Dendritic cell treated with granulocyte-macrophage colony-stimulating factor and Interleukin-4, amounts not matched to agents 40 ng/mL and 50 ng/mL, for 4 days (primary cell): ENCODE measurements around the gene AFTPH.

Experiments
- H3K27ac Mint-ChIP-seq: one replicate; pipeline ENCODE4 v1.8.0; 2022; ENCODE audit warnings: mild to moderate bottlenecking, mixed read lengths
- H3K27me3 Mint-ChIP-seq: one replicate; pipeline ENCODE4 v1.8.0; 2022; ENCODE audit warnings: mild to moderate bottlenecking, mixed read lengths
- H3K36me3 Mint-ChIP-seq: one replicate; pipeline ENCODE4 v1.8.0; 2022; ENCODE audit warnings: low read depth, mixed read lengths
- H3K4me1 Mint-ChIP-seq: one replicate; pipeline ENCODE4 v1.8.0; 2022; ENCODE audit warnings: low read depth, mixed read lengths
- H3K4me3 Mint-ChIP-seq: one replicate; pipeline ENCODE4 v1.8.0; 2022; ENCODE audit warnings: mild to moderate bottlenecking, moderate library complexity, mixed read lengths
- H3K9me3 Mint-ChIP-seq: one replicate; pipeline ENCODE4 v1.8.0; 2022; ENCODE audit warnings: mixed read lengths
- intact Hi-C: fragments of 100-400 bp; cut with micrococcal nuclease; formaldehyde crosslinking; loops from one replicate; pipeline ENCODE4 v1.15.0; 2022

The AFTPH gene

GRCh38 chr2:64565949-64566710 is 42.0 kb downstream of the AFTPH start:
- H3K4me1 Mint-ChIP-seq: peaks cover 5% of the 10 kb centered on the region
- no peak overlapping the region for H3K27ac Mint-ChIP-seq
- no peak overlapping the region for H3K4me3 Mint-ChIP-seq
- no peaks in the 10 kb centered on the region for H3K27me3 Mint-ChIP-seq
- no peaks in the 10 kb centered on the region for H3K9me3 Mint-ChIP-seq
- peaks cover 33% of the 10 kb centered on the region for H3K36me3 Mint-ChIP-seq
- intact Hi-C loops: loop anchor here (10.0 kb wide), 1 partner anchor 511 kb away; no protein-coding TSS in a partner anchor

GRCh38 chr2:64567473-64567872 is 43.3 kb downstream of the AFTPH start:
- intact Hi-C loops: loop anchor here (10.0 kb wide), 1 partner anchor 513 kb away; no protein-coding TSS in a partner anchor
- Mint-ChIP-seq H3K27me3 (no peaks in the 10 kb centered on the region), H3K9me3 (no peaks in the 10 kb centered on the region), H3K4me1 (peaks cover 5% of the 10 kb centered on the region), H3K27ac (no peak overlapping the region), H3K36me3 (peaks cover 46% of the 10 kb centered on the region), H3K4me3 (no peak overlapping the region)

GRCh38 chr2:64568836-64569235 is 44.7 kb downstream of the AFTPH start:
- Mint-ChIP-seq H3K36me3 (peaks cover 60% of the 10 kb centered on the region), H3K27me3 (no peaks in the 10 kb centered on the region), H3K4me3 (no peak overlapping the region), H3K4me1 (peaks cover 5% of the 10 kb centered on the region), H3K27ac (no peak overlapping the region), H3K9me3 (no peaks in the 10 kb centered on the region)
- intact Hi-C loops: loop anchor here (10.0 kb wide), 1 partner anchor 514 kb away; no protein-coding TSS in a partner anchor

GRCh38 chr2:64574871-64575270 is 50.7 kb downstream of the AFTPH start:
- intact Hi-C loops: no loop called here
- H3K36me3 Mint-ChIP-seq: peaks cover 94% of the 10 kb centered on the region
- no peaks in the 10 kb centered on the region for H3K9me3 Mint-ChIP-seq
- no peak overlapping the region for H3K27ac Mint-ChIP-seq
- no peaks in the 10 kb centered on the region for H3K27me3 Mint-ChIP-seq
- no peak overlapping the region for H3K4me3 Mint-ChIP-seq
- H3K4me1 Mint-ChIP-seq: no peaks in the 10 kb centered on the region

- Mint-ChIP-seq H3K36me3 (peaks cover 66% of the 10 kb centered on the region), H3K4me3 (no peak overlapping the region), H3K4me1 (no peaks in the 10 kb centered on the region), H3K27me3 (no peaks in the 10 kb centered on the region), H3K27ac (no peak overlapping the region), H3K9me3 (no peaks in the 10 kb centered on the region)
- intact Hi-C loops: no loop called here
Observed at GRCh38 chr2:64581018-64581417, 56.9 kb downstream of the AFTPH start.

- no peaks in the 10 kb centered on the region for H3K9me3 Mint-ChIP-seq
Observed at GRCh38 chr2:64581777-64582539, 57.8 kb downstream of the AFTPH start.

GRCh38 chr2:64582774-64583340 is 58.7 kb downstream of the AFTPH start:
- H3K4me3 Mint-ChIP-seq: no peak overlapping the region
- intact Hi-C loops: no loop called here
- peaks cover 57% of the 10 kb centered on the region for H3K36me3 Mint-ChIP-seq
- peaks cover 9% of the 10 kb centered on the region for H3K4me1 Mint-ChIP-seq
- no peaks in the 10 kb centered on the region for H3K9me3 Mint-ChIP-seq
- H3K27ac Mint-ChIP-seq: no peak overlapping the region
- H3K27me3 Mint-ChIP-seq: no peaks in the 10 kb centered on the region

More at GRCh38 chr2:64581777-64582539, 57.8 kb downstream of the AFTPH start:
- intact Hi-C loops: no loop called here
- no peak overlapping the region for H3K4me3 Mint-ChIP-seq
- peaks cover 64% of the 10 kb centered on the region for H3K36me3 Mint-ChIP-seq
- no peaks in the 10 kb centered on the region for H3K27me3 Mint-ChIP-seq
- peaks cover 7% of the 10 kb centered on the region for H3K4me1 Mint-ChIP-seq
- no peak overlapping the region for H3K27ac Mint-ChIP-seq

- H3K9me3 Mint-ChIP-seq: no peaks in the 10 kb centered on the region
- H3K27ac Mint-ChIP-seq: no peak overlapping the region
- no peaks in the 10 kb centered on the region for H3K27me3 Mint-ChIP-seq
- H3K36me3 Mint-ChIP-seq: peaks cover 60% of the 10 kb centered on the region
- H3K4me1 Mint-ChIP-seq: peaks cover 13% of the 10 kb centered on the region
- H3K4me3 Mint-ChIP-seq: no peak overlapping the region
- intact Hi-C loops: loop anchor here (2.0 kb wide), 1 partner anchor 281 kb away; no protein-coding TSS in a partner anchor
Observed at GRCh38 chr2:64586054-64586453, 61.9 kb downstream of the AFTPH start.

- peaks cover 13% of the 10 kb centered on the region for H3K4me1 Mint-ChIP-seq
- no peaks in the 10 kb centered on the region for H3K27me3 Mint-ChIP-seq
- intact Hi-C loops: loop anchor here (2.0 kb wide), 1 partner anchor 280 kb away; no protein-coding TSS in a partner anchor
- H3K27ac Mint-ChIP-seq: no peak overlapping the region
- no peaks in the 10 kb centered on the region for H3K9me3 Mint-ChIP-seq
- no peak overlapping the region for H3K4me3 Mint-ChIP-seq
- H3K36me3 Mint-ChIP-seq: peaks cover 67% of the 10 kb centered on the region
Observed at GRCh38 chr2:64586883-64587481, 62.9 kb downstream of the AFTPH start.

- Mint-ChIP-seq H3K27me3 (no peaks in the 10 kb centered on the region), H3K27ac (no peak overlapping the region), H3K36me3 (peaks cover 73% of the 10 kb centered on the region), H3K4me1 (peaks cover 16% of the 10 kb centered on the region), H3K9me3 (no peaks in the 10 kb centered on the region), H3K4me3 (no peak overlapping the region)
- intact Hi-C loops: loop anchor here (2.0 kb wide), 1 partner anchor 279 kb away; no protein-coding TSS in a partner anchor
Observed at GRCh38 chr2:64587561-64587960, 63.4 kb downstream of the AFTPH start.

- Mint-ChIP-seq H3K27ac (no peak overlapping the region), H3K36me3 (peaks cover 58% of the 10 kb centered on the region), H3K9me3 (no peaks in the 10 kb centered on the region), H3K4me1 (peaks cover 30% of the 10 kb centered on the region), H3K27me3 (no peaks in the 10 kb centered on the region), H3K4me3 (no peak overlapping the region)
- intact Hi-C loops: loop anchor here (5.0 kb wide), 1 partner anchor 46 kb away; no protein-coding TSS in a partner anchor
Observed at GRCh38 chr2:64591188-64591587, 67.1 kb downstream of the AFTPH start.

- peaks cover 18% of the 10 kb centered on the region for H3K4me1 Mint-ChIP-seq
- no peaks in the 10 kb centered on the region for H3K9me3 Mint-ChIP-seq
- no peak overlapping the region for H3K4me3 Mint-ChIP-seq
- peaks cover 46% of the 10 kb centered on the region for H3K36me3 Mint-ChIP-seq
- H3K27me3 Mint-ChIP-seq: no peaks in the 10 kb centered on the region
- H3K27ac Mint-ChIP-seq: no peak overlapping the region
- intact Hi-C loops: loop anchor here (5.0 kb wide), 1 partner anchor 44 kb away; no protein-coding TSS in a partner anchor
Observed at GRCh38 chr2:64593035-64593655, 69.0 kb downstream of the AFTPH start.
